GM15510 (cell line): Measurements from ENCODE around the gene SLC38A6.

Experiments used
- POLR2A ChIP-seq: IDR thresholded peaks from 3 replicates; pipeline ENCODE4 v1.6.1; 2011; ENCODE audit warnings: borderline replicate concordance; ENCODE audit not compliant: insufficient read length; ENCODE audit errors: extremely low read depth

SLC38A6 gene

GRCh38 chr14:60968671-60969070 is 12.4 kb upstream of the SLC38A6 start:
- no peak for TF ChIP-seq POLR2A

GRCh38 chr14:60970146-60970545 is 10.9 kb upstream of the SLC38A6 start:
- TF ChIP-seq POLR2A = no peak

GRCh38 chr14:60971271-60971670 is 9.8 kb upstream of the SLC38A6 start:
- TF ChIP-seq POLR2A = no peak

GRCh38 chr14:60972295-60972694 is 8.8 kb upstream of the SLC38A6 start:
- TF ChIP-seq POLR2A = no peak

GRCh38 chr14:60973070-60973469 is 8.0 kb upstream of the SLC38A6 start:
- no peak for TF ChIP-seq POLR2A

GRCh38 chr14:60974090-60974651 is 6.9 kb upstream of the SLC38A6 start:
- no peak for TF ChIP-seq POLR2A

GRCh38 chr14:60975551-60975950 is 5.5 kb upstream of the SLC38A6 start:
- no peak for TF ChIP-seq POLR2A

- TF ChIP-seq POLR2A = no peak
Observed at GRCh38 chr14:60977847-60978246, 3.2 kb upstream of the SLC38A6 start.

GRCh38 chr14:60981633-60982455 is 799 bp downstream of the SLC38A6 start:
- TF ChIP-seq POLR2A = no peak

GRCh38 chr14:60984196-60984595 is 3.2 kb downstream of the SLC38A6 start:
- no peak for TF ChIP-seq POLR2A

- TF ChIP-seq POLR2A = no peak
Observed at GRCh38 chr14:60986500-60986899, 5.5 kb downstream of the SLC38A6 start.

GRCh38 chr14:60989599-60989998 is 8.6 kb downstream of the SLC38A6 start:
- TF ChIP-seq POLR2A = no peak

- no peak for TF ChIP-seq POLR2A
Observed at GRCh38 chr14:60998617-60999016, 17.6 kb downstream of the SLC38A6 start.

- no peak for TF ChIP-seq POLR2A
Observed at GRCh38 chr14:60999536-60999935, 18.5 kb downstream of the SLC38A6 start.

GRCh38 chr14:61003571-61003970 is 22.5 kb downstream of the SLC38A6 start:
- TF ChIP-seq POLR2A = no peak

- no peak for TF ChIP-seq POLR2A
Observed at GRCh38 chr14:61019537-61019936, 38.5 kb downstream of the SLC38A6 start.
